Vagina (tissue), 2 donors: ENCODE measurements around the gene C1orf116. TPM values are rescaled to one million over a fixed set of nuclear protein-coding genes. Genes with fewer than 3 reads are reported as not detected.

Source experiments
- DNase-seq, 2 donors: peaks; one replicate each; pipeline ENCODE4 v3.0.0-alpha.2; 2017; ENCODE audit errors: extremely low spot score in 2 of 2
- H3K27ac ChIP-seq: fragments of 200-600 bp; sonication (generic); one replicate; pipeline ENCODE4 v1.5.1; 2019
- H3K27me3 ChIP-seq: fragments of 200-600 bp; sonication (generic); one replicate; pipeline ENCODE4 v1.5.1; 2019
- H3K36me3 ChIP-seq, 2 donors: fragments of 200-600 bp; sonication (generic); one replicate each; pipeline ENCODE4 v1.5.1; 2017 to 2019
- H3K4me1 ChIP-seq: fragments of 200-600 bp; sonication (generic); one replicate; pipeline ENCODE4 v1.5.1; 2019
- H3K4me3 ChIP-seq, 2 donors: fragments of 200-600 bp; sonication (generic); 1 replicate in 1 of 2; 2 replicates in 1 of 2; pipeline ENCODE4 v1.5.1; 2016 to 2019
- H3K9me3 ChIP-seq: fragments of 200-600 bp; sonication (generic); one replicate; pipeline ENCODE4 v1.5.1; 2019
- CTCF ChIP-seq, 3 experiments: fragments of 450-650 bp in 2 of 3; fragments of 200-600 bp in 1 of 3; sonication (generic) in 1 of 3; IDR thresholded peaks; one replicate each; pipeline ENCODE4 v1.5.1; 2017 to 2019; ENCODE audit warnings: antibody characterized with exemption in 3 of 3, mild to moderate bottlenecking in 2 of 3, moderate library complexity in 2 of 3
- POLR2A ChIP-seq, 2 donors: fragments of 450-650 bp; IDR thresholded peaks; one replicate each; pipeline ENCODE4 v1.6.1; 2017; ENCODE audit warnings: antibody characterized with exemption in 2 of 2, mild to moderate bottlenecking in 2 of 2, moderate library complexity in 2 of 2
- POLR2AphosphoS5 ChIP-seq, 2 donors: sonication (generic); formaldehyde crosslinking; IDR thresholded peaks; one replicate each; pipeline ENCODE4 v1.9.0; 2017; ENCODE audit warnings: antibody characterized with exemption in 2 of 2, mild to moderate bottlenecking in 2 of 2, low read depth in 1 of 2; ENCODE audit not compliant: insufficient read depth in 1 of 2
- intact Hi-C: fragments of 100-400 bp; cut with DNase I; formaldehyde crosslinking; loops from one replicate; pipeline ENCODE4 v1.15.1; 2023
- total RNA-seq: library from RNA; depleted of rRNA; stranded (reverse); fragments of >200 nt; gene quantifications from one replicate; pipeline ENCODE4 v1.2.3, GENCODE V29; 2016

C1orf116 gene
- total RNA-seq, 1 donor from 2014 or later: 11.8 TPM

- Histone ChIP-seq H3K27ac (no peak overlapping the region), H3K36me3 (no peaks in the 10 kb centered on the region), H3K4me1 (peaks cover 9% of the 10 kb centered on the region), H3K4me3 (no peak overlapping the region), H3K27me3 (no peaks in the 10 kb centered on the region), H3K9me3 (no peaks in the 10 kb centered on the region)
- intact Hi-C loops: no loop called here
- no peak for TF ChIP-seq POLR2A (IDR thresholded peaks at IDR 0.05)
- peak in 1 of 2 donors; percentile 84 for TF ChIP-seq POLR2AphosphoS5 (IDR thresholded peaks at IDR 0.05; ENCODE audit: insufficient read depth in 1 of 2, low read depth in 1 of 2)
- peak; percentile 51 to 85 (median 84) for TF ChIP-seq CTCF (IDR thresholded peaks at IDR 0.05)
- DNase-seq: no peak
Measured at GRCh38 chr1:207077470-207078377, 45.2 kb upstream of the C1orf116 start.

GRCh38 chr1:207077012-207077411, 44.5 kb upstream of the C1orf116 start:
- no peaks in the 10 kb centered on the region for H3K27me3 ChIP-seq
- H3K27ac ChIP-seq: no peak overlapping the region
- no peak overlapping the region for H3K4me3 ChIP-seq
- peaks cover 0 to 6% of the 10 kb centered on the region in 2 donors for H3K36me3 ChIP-seq
- intact Hi-C loops: no loop called here
- no peak for DNase-seq
- H3K9me3 ChIP-seq: no peaks in the 10 kb centered on the region
- TF ChIP-seq POLR2AphosphoS5 (IDR thresholded peaks at IDR 0.05; ENCODE audit: insufficient read depth in 1 of 2, low read depth in 1 of 2) (no peak), POLR2A (IDR thresholded peaks at IDR 0.05) (no peak)
- H3K4me1 ChIP-seq: peaks cover 9% of the 10 kb centered on the region

- H3K27ac ChIP-seq: no peak overlapping the region
- DNase-seq: no peak
- H3K9me3 ChIP-seq: no peaks in the 10 kb centered on the region
- H3K36me3 ChIP-seq: peaks cover 0 to 8% of the 10 kb centered on the region in 2 donors
- H3K4me1 ChIP-seq: peaks cover 9% of the 10 kb centered on the region
- intact Hi-C loops: no loop called here
- TF ChIP-seq POLR2AphosphoS5 (IDR thresholded peaks at IDR 0.05; ENCODE audit: insufficient read depth in 1 of 2, low read depth in 1 of 2) (no peak), POLR2A (IDR thresholded peaks at IDR 0.05) (no peak), CTCF (IDR thresholded peaks at IDR 0.05) (no peak)
- H3K27me3 ChIP-seq: no peaks in the 10 kb centered on the region
- H3K4me3 ChIP-seq: no peak overlapping the region
Measured at GRCh38 chr1:207076181-207076955, 43.8 kb upstream of the C1orf116 start.

- Histone ChIP-seq H3K9me3 (no peaks in the 10 kb centered on the region), H3K27me3 (no peaks in the 10 kb centered on the region), H3K27ac (peak overlapping the region; percentile 60), H3K4me1 (peaks cover 9% of the 10 kb centered on the region), H3K36me3 (peaks cover 0 to 17% of the 10 kb centered on the region in 2 donors), H3K4me3 (no peak overlapping the region)
- no peak for DNase-seq
- TF ChIP-seq POLR2A (IDR thresholded peaks at IDR 0.05) (no peak), CTCF (IDR thresholded peaks at IDR 0.05) (no peak), POLR2AphosphoS5 (IDR thresholded peaks at IDR 0.05; ENCODE audit: insufficient read depth in 1 of 2, low read depth in 1 of 2) (no peak)
- intact Hi-C loops: no loop called here
Measured at GRCh38 chr1:207073906-207074820, 41.6 kb upstream of the C1orf116 start.

- TF ChIP-seq POLR2AphosphoS5 (IDR thresholded peaks at IDR 0.05; ENCODE audit: insufficient read depth in 1 of 2, low read depth in 1 of 2): no peak
- TF ChIP-seq POLR2A (IDR thresholded peaks at IDR 0.05): no peak
- no peak for TF ChIP-seq CTCF (IDR thresholded peaks at IDR 0.05)
Measured at GRCh38 chr1:207072233-207072632, 39.7 kb upstream of the C1orf116 start.

More at GRCh38 chr1:207072233-207072632, 39.7 kb upstream of the C1orf116 start:
- no peaks in the 10 kb centered on the region for H3K9me3 ChIP-seq
- H3K36me3 ChIP-seq: peaks cover 0 to 36% of the 10 kb centered on the region in 2 donors
- intact Hi-C loops: no loop called here
- peaks cover 9% of the 10 kb centered on the region for H3K4me1 ChIP-seq
- no peaks in the 10 kb centered on the region for H3K27me3 ChIP-seq
- DNase-seq: no peak
- no peak overlapping the region for H3K27ac ChIP-seq
- no peak overlapping the region for H3K4me3 ChIP-seq
